GM19240 (cell line): ENCODE data around the gene CD164.
"Not testable (repeated sequence)": the region's sequence is repeated elsewhere in the genome, so short reads cannot be mapped to it uniquely, and the experiment has no call there.

Experiments used
- DNase-seq: peaks from one replicate; pipeline ENCODE4 v3.0.0; 2011; ENCODE audit warnings: low spot score; ENCODE audit not compliant: insufficient read length

CD164 gene

DNA sequence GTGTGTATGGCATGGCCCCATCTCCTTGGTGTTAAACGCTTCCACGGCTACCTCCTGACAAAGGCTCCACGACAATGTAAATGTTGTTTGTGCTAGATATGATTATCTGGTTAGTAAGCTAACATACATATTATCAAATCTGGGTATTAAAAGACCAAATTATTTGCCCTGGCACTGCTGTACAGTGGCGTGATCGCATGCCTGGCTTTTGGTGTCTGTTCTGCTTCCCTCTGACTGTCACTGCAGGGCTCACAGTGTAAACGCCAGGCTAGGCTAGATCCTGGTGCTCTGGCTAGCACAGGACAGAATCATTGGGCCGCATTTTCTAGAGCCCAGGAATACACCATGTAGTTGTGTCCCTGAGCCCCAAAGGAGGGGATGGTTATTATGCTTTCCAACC lies 38.7 kb downstream of the CD164 start:
- no peak for DNase-seq

DNA sequence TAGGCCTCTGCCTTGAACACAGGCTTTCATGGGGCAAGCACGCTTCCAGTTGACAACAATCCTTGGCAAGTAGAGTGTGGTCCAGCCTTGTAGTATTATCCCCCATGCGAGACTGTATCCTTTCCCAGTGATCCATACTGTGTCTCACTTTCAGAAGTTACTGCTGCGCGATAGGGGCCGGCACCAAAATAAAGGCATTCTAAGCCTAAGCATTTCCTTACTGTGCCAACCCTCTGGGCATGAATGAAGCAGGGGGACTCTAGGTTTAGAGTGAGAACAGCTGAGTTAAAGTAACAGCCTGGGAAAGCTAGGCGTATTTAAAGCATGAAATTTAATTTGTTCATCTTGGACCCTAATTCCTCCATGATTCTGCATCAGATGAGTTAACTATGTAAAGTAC lies 39.4 kb downstream of the CD164 start:
- no peak for DNase-seq

DNA sequence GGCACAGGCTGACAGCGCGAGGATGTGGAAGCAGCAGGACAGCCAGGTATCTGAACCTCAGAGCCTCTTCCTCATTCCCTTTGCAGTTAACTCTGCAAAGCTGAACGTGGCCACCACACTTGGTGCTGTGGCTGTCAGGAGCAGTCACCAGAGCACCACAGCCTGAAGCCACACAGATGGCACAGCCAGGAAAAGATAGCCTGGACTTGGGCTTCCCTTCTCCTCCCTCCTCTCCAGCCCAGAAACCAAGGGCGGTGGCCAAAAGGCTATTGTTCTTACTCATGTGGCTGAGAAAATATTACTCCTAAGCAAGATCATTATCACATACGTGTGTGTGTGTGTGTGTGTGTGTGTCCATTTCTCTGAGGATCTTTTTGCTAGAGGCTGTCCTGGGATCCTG lies 39.8 kb downstream of the CD164 start:
- no peak for DNase-seq

DNA sequence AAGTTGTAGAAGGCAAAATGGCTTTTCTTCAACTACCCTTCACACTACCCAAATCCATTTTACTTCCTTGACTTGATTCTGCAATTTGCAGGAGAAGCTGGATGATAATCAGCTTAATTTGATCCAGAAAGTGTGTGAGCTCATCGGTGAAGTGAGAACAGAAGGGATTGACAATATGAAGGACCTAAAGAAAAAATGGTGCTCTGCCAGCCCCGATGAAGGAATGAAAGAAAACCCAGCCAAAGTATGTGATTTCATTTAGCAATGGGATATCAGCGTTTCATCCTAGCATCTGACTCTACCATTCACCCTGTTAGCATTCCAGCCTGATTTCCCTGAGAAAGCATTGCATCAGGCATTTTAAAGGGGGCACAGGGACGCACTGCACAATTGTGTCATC lies 41.5 kb downstream of the CD164 start:
- no peak for DNase-seq

DNA sequence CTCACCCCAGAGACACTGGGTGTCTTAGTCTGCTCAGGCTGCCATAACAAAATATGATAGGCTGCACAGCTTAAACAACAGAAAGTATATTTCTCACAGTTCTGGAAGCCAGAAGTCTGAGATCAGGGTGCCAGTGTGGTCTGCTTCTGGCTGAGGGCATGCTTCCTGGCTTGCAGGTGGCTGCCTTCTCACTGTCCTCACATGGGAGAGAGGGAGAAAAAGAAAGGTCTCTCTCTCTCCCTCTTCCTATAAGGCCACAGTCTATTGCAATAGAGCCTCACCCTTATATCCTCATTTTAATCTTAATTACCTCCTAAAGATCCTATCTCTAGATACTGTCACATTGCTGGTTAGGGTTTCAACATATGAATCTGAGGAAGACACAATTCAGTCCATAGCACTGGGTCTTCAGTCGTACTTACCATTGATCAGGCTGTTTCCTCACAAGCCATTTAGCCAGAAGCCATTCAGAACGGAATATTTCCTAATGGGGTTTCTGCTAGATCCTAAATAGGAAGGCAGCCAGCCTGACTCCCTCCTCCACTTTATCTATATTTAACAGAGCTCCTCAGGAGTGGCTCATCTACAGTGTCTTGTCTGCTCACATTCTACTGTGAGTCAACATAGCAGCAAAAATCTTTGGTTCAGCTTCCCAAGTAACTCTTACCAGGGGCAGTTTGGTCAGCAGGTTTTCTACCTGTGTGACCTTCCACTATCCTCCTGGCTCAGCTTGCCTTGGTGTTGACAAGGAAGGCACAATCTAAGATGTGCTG lies 42.2 kb downstream of the CD164 start:
- DNase-seq = no peak

DNA sequence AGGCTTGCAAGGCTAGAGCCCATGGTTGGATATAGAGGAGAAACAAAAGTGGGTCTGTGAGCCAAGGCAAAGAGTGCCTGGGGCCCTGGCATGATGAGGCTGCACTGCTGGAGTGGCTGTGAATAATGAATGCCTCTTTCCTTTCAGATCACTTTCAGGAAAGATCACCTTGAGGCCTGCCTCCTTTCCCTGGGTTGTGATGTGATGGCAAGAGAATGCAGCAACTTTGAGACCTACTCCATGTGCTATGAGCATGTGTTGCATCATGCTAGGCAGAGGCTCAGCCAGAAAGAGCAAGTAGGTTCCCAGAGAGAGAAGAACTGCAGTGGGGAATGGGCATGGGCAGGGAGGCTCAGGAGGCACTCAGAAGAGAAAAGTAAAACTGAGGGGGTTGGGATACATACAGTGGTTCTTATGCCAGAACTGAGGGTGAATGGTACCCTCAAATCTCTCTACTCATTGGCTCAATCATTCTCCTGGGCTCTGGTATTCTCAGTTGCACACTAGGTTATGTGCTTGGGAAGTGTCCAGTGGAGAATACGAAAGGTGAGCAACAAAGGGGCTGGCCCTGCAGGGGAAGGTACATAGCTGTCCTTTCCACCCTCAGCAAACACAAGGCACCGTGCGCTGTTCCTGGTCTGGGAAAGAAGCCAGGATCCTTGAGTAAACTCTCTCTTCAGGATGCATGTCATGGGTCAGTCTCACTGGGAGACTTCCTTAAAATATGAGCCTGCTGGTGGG lies 45.9 kb downstream of the CD164 start:
- no peak for DNase-seq

DNA sequence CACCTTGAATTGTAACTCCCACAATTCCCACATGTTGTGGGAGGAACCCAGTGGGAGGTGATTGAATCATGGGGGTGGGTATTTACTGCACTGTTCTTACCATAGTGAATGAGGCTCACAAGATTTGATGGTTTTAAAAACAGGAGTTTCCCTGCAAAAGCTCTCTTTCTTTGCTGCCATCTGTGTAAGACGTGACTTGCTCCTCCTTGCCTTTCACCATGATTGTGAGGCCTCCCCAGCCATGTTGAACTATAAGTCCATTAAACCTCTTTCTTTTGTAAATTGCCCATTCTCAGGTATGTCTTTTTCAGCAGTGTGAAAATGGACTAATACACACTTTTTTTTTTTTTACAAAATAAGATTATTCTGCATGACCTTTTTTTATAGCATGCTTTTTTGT lies 48.4 kb downstream of the CD164 start:
- DNase-seq = not testable (repeated sequence)

DNA sequence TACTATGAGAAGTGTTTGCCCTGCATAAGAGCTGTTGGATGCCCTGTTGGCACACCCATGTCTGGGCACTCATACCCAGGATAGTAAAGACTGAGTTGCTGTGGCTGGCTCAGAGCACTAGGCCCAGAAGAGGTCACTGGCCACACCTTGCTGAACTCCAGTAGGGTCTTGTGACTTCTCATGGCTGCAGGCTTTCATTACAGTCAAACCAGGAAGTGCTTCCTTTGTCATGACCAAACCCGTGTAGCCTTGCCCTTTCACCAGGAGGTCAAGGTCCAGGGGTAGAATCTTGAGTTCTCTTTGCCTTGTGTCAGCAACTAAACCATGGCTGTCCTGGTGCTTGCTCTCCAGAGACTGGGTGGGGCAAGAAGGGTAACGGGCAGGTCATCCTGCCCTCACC lies 49.5 kb downstream of the CD164 start:
- DNase-seq = no peak

DNA sequence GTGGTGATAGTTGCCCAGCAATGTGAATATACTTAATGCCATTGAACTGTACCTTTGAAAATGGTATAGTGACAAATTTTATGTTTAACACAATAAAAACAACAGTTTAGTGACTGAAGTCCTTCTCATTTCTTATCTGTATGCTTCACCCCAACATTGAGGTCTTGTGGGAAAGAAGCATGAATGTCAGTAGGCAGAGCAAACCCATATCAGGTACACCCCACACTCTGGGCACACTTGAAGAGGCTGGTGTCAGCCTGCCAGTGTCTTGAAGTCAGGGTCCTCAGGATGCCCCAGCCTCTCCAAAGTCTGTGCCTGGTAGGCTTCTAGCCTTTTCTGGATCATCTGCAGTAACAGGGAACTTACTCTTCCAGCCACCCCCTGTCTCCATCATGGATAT lies 51.2 kb downstream of the CD164 start:
- no peak for DNase-seq

DNA sequence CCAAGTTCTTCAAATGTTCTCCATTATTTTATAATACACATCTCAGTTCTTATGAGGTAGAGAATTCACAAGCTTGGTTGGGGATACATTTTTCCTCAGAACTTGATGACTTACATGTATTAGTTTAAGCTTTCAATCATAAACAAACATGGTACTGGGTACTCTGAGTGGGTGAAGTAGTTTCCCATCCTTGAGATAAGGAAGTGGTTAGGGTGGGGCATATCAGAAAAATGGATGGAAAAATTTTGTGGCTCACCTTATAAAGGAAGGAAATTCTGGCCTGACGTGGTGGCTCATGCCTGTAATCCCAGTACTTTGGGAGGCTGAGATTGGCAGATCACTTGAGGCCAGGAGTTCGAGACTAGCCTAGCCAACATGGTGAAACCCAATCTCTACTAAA lies 52.0 kb downstream of the CD164 start:
- no peak for DNase-seq

DNA sequence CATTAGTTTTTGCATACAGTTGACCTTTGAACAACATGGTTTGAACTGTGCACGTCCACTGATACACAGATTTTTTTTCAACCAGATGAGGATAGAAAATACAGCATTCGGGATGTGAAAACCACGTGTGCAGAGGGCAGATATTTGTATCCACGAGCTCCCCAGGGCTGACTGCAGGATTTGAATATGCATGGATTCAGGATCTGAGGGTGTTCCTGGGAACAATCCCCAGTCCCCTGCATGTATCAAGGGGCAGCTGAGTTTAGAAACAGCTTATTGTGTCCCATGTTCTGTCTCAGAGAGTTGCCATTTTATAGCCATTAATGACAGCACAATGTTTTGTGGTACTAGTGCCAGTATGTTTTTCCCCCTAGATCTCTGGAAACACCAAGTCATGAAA lies 53.6 kb downstream of the CD164 start:
- DNase-seq = no peak

DNA sequence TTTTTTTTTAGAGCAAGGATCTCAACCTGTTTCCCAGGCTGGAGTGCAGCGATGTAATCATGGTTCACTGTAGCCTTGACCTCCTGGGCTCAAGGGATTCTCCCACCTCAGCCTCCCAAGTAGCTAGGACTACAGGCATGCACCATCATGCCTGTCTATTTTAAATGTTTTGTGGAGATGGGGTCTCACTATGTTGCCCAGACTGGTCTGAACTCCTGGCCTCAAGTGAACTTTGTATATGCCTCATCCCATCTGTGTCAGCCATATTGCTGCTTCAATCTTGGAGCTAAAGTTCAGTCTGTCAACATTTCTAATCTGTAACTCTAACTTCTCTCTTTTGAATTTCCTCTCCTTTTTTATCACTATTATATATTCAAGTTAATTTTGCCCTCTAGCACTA lies 54.3 kb downstream of the CD164 start:
- no peak for DNase-seq

DNA sequence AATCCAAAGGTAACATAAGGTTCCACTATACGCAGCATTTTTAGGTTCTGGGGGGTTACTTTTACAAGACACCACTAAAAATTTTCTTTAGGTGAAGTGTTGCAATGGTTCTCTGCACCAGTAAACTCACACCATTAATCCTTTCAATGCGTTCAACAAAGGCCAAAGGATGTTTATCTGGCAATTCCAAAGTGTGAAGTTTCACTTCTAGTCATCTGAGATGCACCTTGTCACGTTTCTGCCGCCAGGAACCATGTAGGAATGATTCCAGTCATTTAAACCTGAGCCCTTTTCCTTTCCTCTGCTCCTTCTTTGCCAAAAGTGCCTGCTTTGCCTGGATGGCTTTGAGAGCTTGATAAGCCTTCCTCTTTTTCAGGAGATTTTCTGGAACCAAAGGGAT lies 54.8 kb downstream of the CD164 start:
- DNase-seq = no peak

DNA sequence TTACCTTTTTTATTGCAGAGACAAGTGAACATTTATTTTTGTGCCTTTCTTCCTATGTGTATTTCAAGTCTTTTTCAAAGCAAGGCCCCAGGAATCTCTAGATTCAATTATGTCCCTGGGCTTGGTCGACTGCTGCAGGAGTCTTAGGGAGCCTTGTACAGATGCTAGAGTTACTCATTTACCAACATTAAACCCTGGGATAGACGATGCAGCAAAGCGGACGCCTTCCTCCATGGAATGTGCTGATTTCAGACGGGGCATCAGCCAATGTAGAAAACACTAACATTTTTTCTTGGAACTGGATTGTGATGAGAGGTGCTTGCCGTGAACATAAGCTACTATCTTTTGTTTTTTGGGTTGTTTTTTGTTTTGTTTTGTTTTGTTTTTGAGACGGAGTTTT lies 55.9 kb downstream of the CD164 start:
- no peak for DNase-seq

DNA sequence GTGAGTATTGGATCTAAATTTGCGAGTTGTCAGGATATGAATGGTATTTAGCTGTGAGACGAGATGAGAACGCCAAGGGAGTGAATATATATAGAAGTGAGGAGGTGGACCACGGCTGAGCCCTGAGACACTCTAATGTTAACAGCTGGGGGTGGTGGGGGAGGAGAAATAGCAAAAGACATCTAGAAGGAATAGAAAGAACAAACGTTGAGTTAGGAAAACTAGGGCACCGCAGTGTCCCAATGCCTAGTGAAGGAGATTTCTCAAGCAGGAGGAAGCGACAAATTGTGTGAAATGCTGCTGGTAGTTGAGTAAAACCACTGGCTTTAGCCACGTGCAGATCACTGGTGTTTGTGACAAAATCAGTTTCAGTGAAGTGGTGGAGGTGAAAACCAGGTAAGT lies 56.9 kb downstream of the CD164 start:
- DNase-seq = no peak

DNA sequence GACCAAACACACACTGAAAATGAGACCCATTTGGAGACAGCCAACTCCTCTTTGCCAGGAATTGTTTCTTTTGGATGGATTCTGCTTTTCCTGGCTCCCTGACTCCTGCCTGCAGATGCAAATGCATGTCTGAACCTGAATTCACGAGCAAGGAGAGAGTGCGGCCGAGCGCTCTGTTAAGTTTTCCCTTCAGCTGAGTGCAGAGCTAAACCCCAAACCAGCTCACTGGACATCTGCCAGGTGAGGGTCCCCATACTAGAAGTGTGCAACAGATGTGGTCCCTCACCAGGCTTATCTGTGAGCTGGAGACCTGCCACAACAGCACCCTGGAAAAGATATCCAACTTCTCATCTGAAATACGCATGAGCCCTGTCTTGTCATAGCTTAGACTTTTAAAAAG lies 59.0 kb downstream of the CD164 start:
- DNase-seq = no peak

DNA sequence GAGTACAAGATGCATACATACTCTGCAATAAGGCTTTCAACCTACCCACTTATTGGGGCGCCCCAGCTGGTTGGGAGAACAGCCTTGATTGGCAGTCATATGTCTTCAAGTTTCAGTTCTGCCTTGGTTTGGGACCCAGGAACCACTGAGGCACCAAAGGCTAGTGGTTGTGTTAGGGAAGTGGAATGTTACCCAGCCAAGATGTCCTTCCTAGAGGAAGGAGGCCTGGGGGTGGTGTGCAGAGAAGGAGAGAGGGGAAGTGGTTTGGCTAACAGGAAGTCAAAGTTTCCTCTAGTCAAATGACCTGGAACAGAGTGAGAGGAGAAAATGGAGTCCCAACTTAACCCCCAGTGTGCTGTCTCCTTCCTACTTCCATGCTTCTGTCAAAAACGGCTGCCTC lies 59.4 kb downstream of the CD164 start:
- DNase-seq = no peak

DNA sequence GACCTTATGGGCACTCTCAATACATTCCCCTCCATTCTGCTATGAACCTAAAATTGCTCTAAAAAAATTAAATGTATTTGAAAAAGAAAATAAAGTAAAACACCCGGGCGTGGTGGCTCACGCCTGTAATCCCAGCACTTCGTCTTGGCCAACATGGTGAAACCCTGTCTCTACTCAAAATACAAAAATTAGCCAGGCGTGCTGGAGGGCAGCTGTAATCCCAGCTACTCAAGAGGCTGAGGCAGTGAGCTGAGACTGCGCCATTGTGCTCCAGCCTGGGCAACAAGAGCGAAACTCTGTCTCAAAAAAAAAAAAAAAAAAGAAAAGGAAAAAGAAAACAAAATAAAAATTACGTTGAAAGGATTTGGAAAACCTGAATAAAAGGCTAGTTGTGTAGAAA lies 60.5 kb downstream of the CD164 start:
- DNase-seq = no peak

DNA sequence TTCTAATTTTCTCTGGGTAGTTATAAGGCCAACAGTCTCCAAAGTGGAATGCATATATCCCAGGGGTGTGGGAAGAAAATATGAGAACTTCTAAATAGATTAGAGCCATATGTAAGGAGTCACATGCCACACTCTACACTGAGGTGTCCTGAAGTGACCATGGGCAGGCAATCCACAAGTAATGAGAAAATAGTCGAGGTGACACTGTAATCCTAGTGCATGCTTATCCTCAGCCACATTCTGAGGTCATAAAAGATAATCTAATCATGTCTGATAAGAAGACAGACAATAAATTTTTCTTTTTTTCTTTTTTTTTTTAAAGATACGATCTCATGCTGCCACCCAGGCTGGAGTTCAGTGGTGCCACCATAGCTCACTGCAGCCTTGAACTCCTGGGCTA lies 62.2 kb downstream of the CD164 start:
- no peak for DNase-seq

DNA sequence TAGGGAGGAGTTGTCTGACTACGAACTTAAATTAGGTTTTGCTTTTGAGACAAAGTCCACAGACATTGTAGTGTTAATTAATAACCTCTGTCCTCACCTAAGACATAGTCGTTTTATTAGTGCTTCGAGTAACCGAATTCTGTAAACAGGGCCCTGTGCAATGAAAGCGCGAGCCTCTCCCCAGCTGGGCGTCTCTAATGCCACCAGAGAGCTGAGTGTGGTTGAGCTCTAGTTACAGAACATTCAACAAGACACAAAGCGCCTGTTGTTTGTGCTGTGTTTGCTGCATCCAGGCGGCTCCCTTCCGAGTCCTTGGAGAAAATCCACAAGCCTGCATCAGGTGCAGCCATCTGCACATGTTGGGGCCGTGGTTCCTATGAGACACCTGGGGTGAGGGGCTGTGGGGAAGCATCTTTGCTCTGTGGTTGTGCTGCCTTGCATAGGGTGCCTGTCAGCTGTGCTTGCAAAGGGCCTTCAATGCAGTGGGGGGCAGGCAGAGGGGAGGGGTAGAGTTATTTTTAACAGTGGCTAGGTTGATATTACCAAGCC lies 63.9 kb downstream of the CD164 start:
- no peak for DNase-seq

DNA sequence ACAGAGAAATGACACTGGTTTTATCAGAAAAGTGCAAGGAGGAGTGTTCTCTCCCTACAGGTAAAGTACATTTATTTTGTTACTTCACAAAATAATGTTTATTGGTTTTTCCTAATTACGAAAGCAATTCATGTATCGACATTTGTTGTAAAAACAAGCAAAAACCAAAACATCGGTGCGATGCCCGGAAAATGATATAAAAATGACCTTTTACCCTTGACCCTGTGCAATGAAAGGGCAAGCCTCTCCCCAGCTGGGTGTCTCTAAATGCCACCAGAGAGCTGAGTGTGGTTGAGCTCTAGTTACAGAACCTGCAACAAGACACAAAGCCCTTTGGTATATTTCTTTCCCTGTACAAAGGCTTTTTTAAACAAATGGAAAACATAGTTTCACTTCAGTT lies 65.4 kb downstream of the CD164 start:
- DNase-seq = no peak
